Measurements from ENCODE around the gene KRTAP5-2. TPM values are rescaled to one million over a fixed set of nuclear protein-coding genes. Genes with fewer than 3 reads are reported as not detected.

KRTAP5-2 gene
- total RNA-seq, 3 donors from 2014 or later, result not detected

DNA sequence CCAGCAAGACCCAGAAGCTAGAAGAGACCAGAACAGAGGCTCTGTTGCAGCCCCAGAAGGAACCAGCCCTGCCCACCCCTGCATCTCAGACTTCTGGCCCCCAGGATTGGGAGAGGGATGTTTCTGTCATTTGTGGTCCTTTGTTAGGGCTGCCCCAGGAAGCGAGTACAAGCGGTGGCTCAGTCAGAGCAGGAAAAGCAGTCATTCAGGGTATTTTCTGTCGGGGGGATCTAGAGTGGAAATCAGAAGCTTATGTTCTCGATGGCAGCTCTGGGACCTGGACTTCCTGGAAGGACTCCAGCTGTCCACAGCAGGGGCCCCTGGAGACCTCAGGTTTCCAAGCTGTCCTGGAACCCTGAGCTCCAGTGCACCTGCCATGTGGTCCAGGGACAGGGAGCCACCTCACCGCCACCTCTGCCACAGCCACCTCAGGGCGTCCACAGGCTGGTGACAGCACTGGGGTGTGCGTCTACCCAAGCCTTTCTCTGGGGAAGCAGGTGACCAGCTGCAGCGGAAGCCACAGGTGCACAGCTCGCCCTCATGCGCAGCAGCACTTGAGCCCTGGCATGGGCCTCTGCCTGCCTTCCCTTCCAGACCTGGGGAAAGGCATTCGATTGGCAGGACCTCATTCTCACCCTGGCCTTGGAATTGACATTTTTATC is 34.1 kb upstream of the KRTAP5-2 start:
- H3K27me3 ChIP-seq, result peaks cover 0 to 41% of the 10 kb centered on the region in 2 donors
- H3K27ac ChIP-seq, result no peak overlapping the region
- no peaks in the 10 kb centered on the region for H3K4me1 ChIP-seq
- TF ChIP-seq, protein P1, sequence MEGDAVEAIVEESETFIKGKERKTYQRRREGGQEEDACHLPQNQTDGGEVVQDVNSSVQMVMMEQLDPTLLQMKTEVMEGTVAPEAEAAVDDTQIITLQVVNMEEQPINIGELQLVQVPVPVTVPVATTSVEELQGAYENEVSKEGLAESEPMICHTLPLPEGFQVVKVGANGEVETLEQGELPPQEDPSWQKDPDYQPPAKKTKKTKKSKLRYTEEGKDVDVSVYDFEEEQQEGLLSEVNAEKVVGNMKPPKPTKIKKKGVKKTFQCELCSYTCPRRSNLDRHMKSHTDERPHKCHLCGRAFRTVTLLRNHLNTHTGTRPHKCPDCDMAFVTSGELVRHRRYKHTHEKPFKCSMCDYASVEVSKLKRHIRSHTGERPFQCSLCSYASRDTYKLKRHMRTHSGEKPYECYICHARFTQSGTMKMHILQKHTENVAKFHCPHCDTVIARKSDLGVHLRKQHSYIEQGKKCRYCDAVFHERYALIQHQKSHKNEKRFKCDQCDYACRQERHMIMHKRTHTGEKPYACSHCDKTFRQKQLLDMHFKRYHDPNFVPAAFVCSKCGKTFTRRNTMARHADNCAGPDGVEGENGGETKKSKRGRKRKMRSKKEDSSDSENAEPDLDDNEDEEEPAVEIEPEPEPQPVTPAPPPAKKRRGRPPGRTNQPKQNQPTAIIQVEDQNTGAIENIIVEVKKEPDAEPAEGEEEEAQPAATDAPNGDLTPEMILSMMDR (IDR thresholded peaks at IDR 0.05), result no peak
- no peak for TF ChIP-seq POLR2AphosphoS5 (IDR thresholded peaks at IDR 0.05)
- TF ChIP-seq POLR2A (IDR thresholded peaks at IDR 0.05), result no peak
- no peak for DNase-seq (ENCODE audit: low spot score in 2 of 2)
- intact Hi-C loops (cut with DNase I; ENCODE audit: low total_unique reads), result no loop called here
- no peak overlapping the region for H3K4me3 ChIP-seq
- H3K9me3 ChIP-seq, result no peaks in the 10 kb centered on the region
- H3K36me3 ChIP-seq, result no peaks in the 10 kb centered on the region

DNA sequence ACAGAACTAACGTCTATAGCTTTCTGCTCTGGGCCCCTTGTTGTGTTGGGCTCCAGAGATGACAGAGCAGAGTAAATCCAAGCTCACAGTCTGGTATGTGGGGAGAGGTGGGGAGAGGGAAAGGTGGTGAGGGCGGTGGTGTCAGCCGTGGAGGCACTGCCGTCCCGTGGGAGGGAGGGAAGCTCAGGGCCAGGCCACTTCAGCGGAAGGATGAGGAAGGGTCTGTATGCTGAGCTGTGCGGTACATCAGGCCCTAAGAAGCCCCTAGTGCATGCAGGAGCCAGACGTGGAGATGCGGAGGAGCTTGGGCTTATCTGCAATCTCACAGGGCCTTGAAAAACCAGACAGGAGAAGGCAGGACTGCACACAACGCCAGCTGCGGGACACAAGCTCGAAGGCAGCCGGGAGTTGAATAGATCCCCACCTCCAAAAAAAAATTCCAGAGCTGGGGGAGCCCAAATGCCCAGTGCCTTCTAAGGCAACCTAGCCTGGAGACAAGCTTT is 33.0 kb upstream of the KRTAP5-2 start:
- TF ChIP-seq POLR2A (IDR thresholded peaks at IDR 0.05) (no peak), POLR2AphosphoS5 (IDR thresholded peaks at IDR 0.05) (no peak)
- TF ChIP-seq, protein P1 (IDR thresholded peaks at IDR 0.05), result no peak
- Histone ChIP-seq H3K36me3 (no peaks in the 10 kb centered on the region), H3K4me3 (no peak overlapping the region), H3K9me3 (no peaks in the 10 kb centered on the region), H3K27ac (no peak overlapping the region), H3K4me1 (no peaks in the 10 kb centered on the region), H3K27me3 (peaks cover 0 to 41% of the 10 kb centered on the region in 2 donors)
- intact Hi-C loops (cut with DNase I; ENCODE audit: low total_unique reads), result no loop called here
- no peak for DNase-seq (ENCODE audit: low spot score in 2 of 2)

DNA sequence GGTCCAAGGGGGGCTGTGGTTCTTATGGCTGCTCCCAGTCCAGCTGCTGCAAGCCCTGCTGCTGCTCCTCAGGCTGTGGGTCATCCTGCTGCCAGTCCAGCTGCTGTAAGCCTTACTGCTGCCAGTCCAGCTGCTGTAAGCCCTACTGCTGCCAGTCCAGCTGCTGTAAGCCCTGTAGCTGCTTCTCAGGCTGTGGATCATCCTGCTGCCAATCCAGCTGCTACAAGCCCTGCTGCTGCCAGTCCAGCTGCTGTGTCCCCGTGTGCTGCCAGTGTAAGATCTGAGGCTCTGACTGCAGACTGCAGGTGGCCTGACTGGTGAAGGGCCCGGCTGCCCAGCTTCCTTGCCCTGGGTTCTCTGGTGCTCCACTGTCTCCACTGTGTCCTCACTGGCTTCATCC is 32.2 kb upstream of the KRTAP5-2 start:
- intact Hi-C loops (cut with DNase I; ENCODE audit: low total_unique reads), result no loop called here
- DNase-seq (ENCODE audit: low spot score in 2 of 2), result no peak
- no peaks in the 10 kb centered on the region for H3K36me3 ChIP-seq
- no peak overlapping the region for H3K27ac ChIP-seq
- H3K27me3 ChIP-seq, result peaks cover 0 to 41% of the 10 kb centered on the region in 2 donors
- no peak overlapping the region for H3K4me3 ChIP-seq
- H3K9me3 ChIP-seq, result no peaks in the 10 kb centered on the region
- H3K4me1 ChIP-seq, result no peaks in the 10 kb centered on the region
- TF ChIP-seq POLR2AphosphoS5 (IDR thresholded peaks at IDR 0.05) (no peak), POLR2A (IDR thresholded peaks at IDR 0.05) (no peak)
- TF ChIP-seq, protein P1 (IDR thresholded peaks at IDR 0.05), result no peak

DNA sequence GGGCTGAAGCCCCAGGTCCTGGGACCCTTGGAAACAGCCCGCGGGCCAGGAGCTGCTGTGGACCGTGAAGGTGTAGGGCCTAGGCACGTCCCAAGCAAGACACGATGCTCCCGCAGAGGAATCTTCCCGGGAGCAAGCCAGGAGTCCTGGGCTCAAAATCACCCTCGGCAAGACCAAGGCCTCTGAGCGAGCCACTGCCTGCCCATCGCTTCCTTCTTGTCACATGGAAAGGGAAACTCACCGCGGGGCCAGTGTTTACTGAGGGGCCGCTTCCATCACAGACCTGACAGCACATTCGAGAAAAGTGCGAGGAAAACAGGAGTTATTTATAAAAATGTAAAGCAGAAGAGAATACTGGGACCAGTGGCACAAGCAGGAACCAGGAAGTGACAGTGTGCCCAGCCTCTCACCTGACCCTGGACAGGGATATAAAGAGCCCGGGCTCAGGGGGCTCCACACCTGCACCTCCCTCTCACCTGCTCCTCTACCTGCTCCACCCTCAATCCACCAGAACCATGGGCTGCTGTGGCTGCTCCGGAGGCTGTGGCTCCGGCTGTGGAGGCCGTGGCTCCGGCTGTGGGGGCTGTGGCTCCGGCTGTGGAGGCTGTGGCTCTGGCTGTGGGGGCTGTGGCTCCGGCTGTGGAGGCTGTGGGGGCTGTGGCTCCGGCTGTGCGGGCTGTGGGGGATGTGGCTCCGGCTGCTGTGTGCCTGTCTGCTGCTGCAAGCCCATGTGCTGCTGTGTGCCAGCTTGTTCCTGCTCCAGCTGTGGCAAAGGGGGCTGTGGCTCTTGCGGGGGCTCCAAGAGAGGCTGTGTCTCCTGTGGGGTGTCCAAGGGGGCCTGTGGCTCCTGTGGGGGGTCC is 31.5 kb upstream of the KRTAP5-2 start, which contains the start of gene KRTAP5-5:
Gene KRTAP5-5 (plus strand): TSS at position 450 of the 860 bp plus-strand sequence. CDS start 66 bp downstream, at position 516.
- Histone ChIP-seq H3K27ac (no peak within 1 kb of the TSS), H3K27me3 (peaks cover 0 to 41% of the 10 kb centered on the region in 2 donors), H3K4me3 (no peak within 1 kb of the TSS), H3K9me3 (no peaks in the 10 kb centered on the region), H3K4me1 (no peaks in the 10 kb centered on the region), H3K36me3 (no peaks in the 10 kb centered on the region)
- DNase-seq (ENCODE audit: low spot score in 2 of 2), result no peak
- intact Hi-C loops (cut with DNase I; ENCODE audit: low total_unique reads), result no loop called here
- TF ChIP-seq POLR2AphosphoS5 (IDR thresholded peaks at IDR 0.05) (no peak), POLR2A (IDR thresholded peaks at IDR 0.05) (no peak)
- TF ChIP-seq, protein P1 (IDR thresholded peaks at IDR 0.05), result no peak

Data from breast epithelium (tissue), 4 donors.